Tibial artery (tissue), 4 donors: ENCODE data around the gene CALN1.
A peak's percentile ranks its signal among the peaks of the same experiment; 100 is the strongest.

Experiments used
- DNase-seq, 2 donors: peaks; one replicate each; pipeline ENCODE4 v3.0.0-alpha.2; 2019
- H3K27ac ChIP-seq, 2 donors: fragments of 200-600 bp; sonication (generic) in 1 of 2; 1 replicate in 1 of 2; 2 replicates in 1 of 2; pipeline ENCODE4 v1.5.1; 2018 to 2019; ENCODE audit warnings: mild to moderate bottlenecking in 1 of 2
- H3K27me3 ChIP-seq, 2 donors: fragments of 200-600 bp; sonication (generic) in 1 of 2; one replicate each; pipeline versions ENCODE4 v1.5.1 to v1.6.0; 2016 to 2019
- H3K36me3 ChIP-seq, 3 donors: fragments of 200-600 bp; sonication (generic) in 2 of 3; one replicate each; pipeline ENCODE4 v1.5.1; 2016 to 2019; ENCODE audit warnings: mild to moderate bottlenecking in 2 of 3
- H3K4me1 ChIP-seq, 4 donors: fragments of 200-600 bp; sonication (generic) in 2 of 4; 1 replicate in 3 of 4; 2 replicates in 1 of 4; pipeline ENCODE4 v1.5.1; 2016 to 2019
- H3K4me3 ChIP-seq, 2 donors: fragments of 200-600 bp; sonication (generic) in 1 of 2; 1 replicate in 1 of 2; 2 replicates in 1 of 2; pipeline ENCODE4 v1.5.1; 2018 to 2019; ENCODE audit warnings: mild to moderate bottlenecking in 2 of 2
- H3K9me3 ChIP-seq, 3 donors: fragments of 200-600 bp; sonication (generic) in 1 of 3; one replicate each; pipeline ENCODE4 v1.5.1; 2016 to 2019
- CTCF ChIP-seq, 2 experiments: fragments of 200-600 bp in 1 of 2; fragments of 450-650 bp in 1 of 2; IDR thresholded peaks; one replicate each; pipeline ENCODE4 v1.5.1; 2017 to 2019; ENCODE audit warnings: antibody characterized with exemption in 2 of 2, mild to moderate bottlenecking in 1 of 2, moderate library complexity in 1 of 2
- intact Hi-C: fragments of 100-400 bp; cut with DNase I; formaldehyde crosslinking; loops from one replicate; pipeline ENCODE4 v1.15.0; 2023; ENCODE audit warnings: low total_unique reads

CALN1 gene

GRCh38 chr7:72437061-72437585, 25.0 kb upstream of the CALN1 start:
- no peak for TF ChIP-seq CTCF (IDR thresholded peaks at IDR 0.05)
- Histone ChIP-seq H3K27ac (no peak overlapping the region), H3K9me3 (no peaks in the 10 kb centered on the region), H3K27me3 (peaks cover 0 to 3% of the 10 kb centered on the region in 2 donors), H3K36me3 (no peaks in the 10 kb centered on the region), H3K4me1 (peaks cover 0 to 9% (median 0%) of the 10 kb centered on the region in 4 donors), H3K4me3 (no peak overlapping the region)
- intact Hi-C loops: no loop called here
- no peak for DNase-seq

GRCh38 chr7:72435925-72436480, 23.9 kb upstream of the CALN1 start:
- no peak for TF ChIP-seq CTCF (IDR thresholded peaks at IDR 0.05)
- Histone ChIP-seq H3K9me3 (no peaks in the 10 kb centered on the region), H3K36me3 (no peaks in the 10 kb centered on the region), H3K27ac (no peak overlapping the region), H3K4me3 (no peak overlapping the region), H3K27me3 (peaks cover 0 to 3% of the 10 kb centered on the region in 2 donors), H3K4me1 (peaks cover 0 to 9% (median 0%) of the 10 kb centered on the region in 4 donors)
- DNase-seq: peak in 1 of 2 donors; percentile 23
- intact Hi-C loops: no loop called here

GRCh38 chr7:72435366-72435765, 23.2 kb upstream of the CALN1 start:
- intact Hi-C loops: no loop called here
- peaks cover 0 to 3% of the 10 kb centered on the region in 2 donors for H3K27me3 ChIP-seq
- H3K4me3 ChIP-seq: no peak overlapping the region
- no peaks in the 10 kb centered on the region for H3K9me3 ChIP-seq
- H3K36me3 ChIP-seq: no peaks in the 10 kb centered on the region
- H3K27ac ChIP-seq: no peak overlapping the region
- no peak for TF ChIP-seq CTCF (IDR thresholded peaks at IDR 0.05)
- peaks cover 0 to 9% (median 0%) of the 10 kb centered on the region in 4 donors for H3K4me1 ChIP-seq
- DNase-seq: peak in 1 of 2 donors; percentile 15

- Histone ChIP-seq H3K36me3 (no peaks in the 10 kb centered on the region), H3K9me3 (no peaks in the 10 kb centered on the region), H3K4me3 (no peak overlapping the region), H3K4me1 (peaks cover 0 to 5% (median 0%) of the 10 kb centered on the region in 4 donors), H3K27me3 (peaks cover 0 to 3% of the 10 kb centered on the region in 2 donors), H3K27ac (no peak overlapping the region)
- intact Hi-C loops: no loop called here
- DNase-seq: peak in 1 of 2 donors; percentile 27
- no peak for TF ChIP-seq CTCF (IDR thresholded peaks at IDR 0.05)
Measured at GRCh38 chr7:72430531-72430930, 18.4 kb upstream of the CALN1 start.

GRCh38 chr7:72429316-72429715, 17.2 kb upstream of the CALN1 start:
- Histone ChIP-seq H3K4me3 (no peak overlapping the region), H3K27ac (no peak overlapping the region), H3K27me3 (peaks cover 0 to 3% of the 10 kb centered on the region in 2 donors), H3K4me1 (no peaks in the 10 kb centered on the region), H3K36me3 (no peaks in the 10 kb centered on the region), H3K9me3 (no peaks in the 10 kb centered on the region)
- TF ChIP-seq CTCF (IDR thresholded peaks at IDR 0.05): no peak
- intact Hi-C loops: no loop called here
- no peak for DNase-seq
